Ectodermal cell (in vitro differentiated cells): Measurements from ENCODE around the gene PDLIM7.

Source experiments
- H3K27ac ChIP-seq: 2 replicates; pipeline ENCODE4 v1.7.0; 2013; ENCODE audit warnings: mild to moderate bottlenecking, low read depth, low read length; ENCODE audit not compliant: insufficient read depth, poor library complexity, severe bottlenecking
- H3K27me3 ChIP-seq: 2 replicates; pipeline ENCODE4 v1.7.0; 2013; ENCODE audit warnings: mild to moderate bottlenecking, low read length; ENCODE audit not compliant: insufficient read depth, control insufficient read depth, poor library complexity, severe bottlenecking
- H3K36me3 ChIP-seq: one replicate; pipeline ENCODE4 v1.7.0; 2013; ENCODE audit warnings: low read length; ENCODE audit not compliant: control insufficient read depth, insufficient read depth
- H3K4me1 ChIP-seq: one replicate; pipeline ENCODE4 v1.7.0; 2013; ENCODE audit warnings: low read length; ENCODE audit not compliant: control insufficient read depth, insufficient read depth
- H3K4me3 ChIP-seq: 2 replicates; pipeline ENCODE4 v1.7.0; 2013; ENCODE audit warnings: low read depth, low read length, control low read depth; ENCODE audit not compliant: insufficient read depth
- H3K9me3 ChIP-seq: 2 replicates; pipeline ENCODE4 v1.7.0; 2013; ENCODE audit warnings: mild to moderate bottlenecking, low read length, moderate library complexity; ENCODE audit not compliant: control insufficient read depth
- WGBS, 2 experiments: methylation state at CpG; one replicate each; pipeline ENCODE4 v1.1.7; 2013; ENCODE audit warnings: missing lambda C conversion rate in 2 of 2; 5-methylcytosine and 5-hydroxymethylcytosine counted together

Gene PDLIM7

GRCh38 chr5:177443144-177443983 lies 54.0 kb downstream of the PDLIM7 start:
- Histone ChIP-seq H3K4me1 (peaks cover 12% of the 10 kb centered on the region), H3K4me3 (no peak overlapping the region), H3K9me3 (no peaks in the 10 kb centered on the region), H3K27ac (no peak overlapping the region), H3K36me3 (no peaks in the 10 kb centered on the region), H3K27me3 (no peaks in the 10 kb centered on the region)
- WGBS, 2 experiments: 93 to 94% methylated on average over 15 of the region's 15 CpGs

- Histone ChIP-seq H3K27ac (no peak overlapping the region), H3K27me3 (no peaks in the 10 kb centered on the region), H3K36me3 (no peaks in the 10 kb centered on the region), H3K9me3 (no peaks in the 10 kb centered on the region), H3K4me1 (peaks cover 3% of the 10 kb centered on the region), H3K4me3 (no peak overlapping the region)
- 94% methylated on average over 20 of the region's 20 CpGs for WGBS, 2 experiments
Observed at GRCh38 chr5:177442066-177442826, 55.2 kb downstream of the PDLIM7 start.

GRCh38 chr5:177440990-177441780 lies 56.2 kb downstream of the PDLIM7 start:
- Histone ChIP-seq H3K9me3 (no peaks in the 10 kb centered on the region), H3K36me3 (no peaks in the 10 kb centered on the region), H3K4me3 (no peak overlapping the region), H3K27me3 (no peaks in the 10 kb centered on the region), H3K27ac (no peak overlapping the region), H3K4me1 (peaks cover 2% of the 10 kb centered on the region)
- WGBS, 2 experiments: 92% methylated on average over 26 of the region's 26 CpGs

GRCh38 chr5:177440211-177440989 lies 57.0 kb downstream of the PDLIM7 start:
- no peaks in the 10 kb centered on the region for H3K4me1 ChIP-seq
- no peak overlapping the region for H3K27ac ChIP-seq
- no peaks in the 10 kb centered on the region for H3K9me3 ChIP-seq
- no peak overlapping the region for H3K4me3 ChIP-seq
- H3K36me3 ChIP-seq: no peaks in the 10 kb centered on the region
- WGBS, 2 experiments: 88 to 89% methylated on average over 24 of the region's 24 CpGs
- no peaks in the 10 kb centered on the region for H3K27me3 ChIP-seq

GRCh38 chr5:177439518-177440053 lies 57.8 kb downstream of the PDLIM7 start:
- WGBS, 2 experiments: 95% methylated on average over 4 of the region's 4 CpGs
- Histone ChIP-seq H3K4me1 (no peaks in the 10 kb centered on the region), H3K9me3 (no peaks in the 10 kb centered on the region), H3K36me3 (no peaks in the 10 kb centered on the region), H3K27ac (no peak overlapping the region), H3K27me3 (no peaks in the 10 kb centered on the region), H3K4me3 (no peak overlapping the region)

GRCh38 chr5:177438468-177438867 lies 58.9 kb downstream of the PDLIM7 start:
- H3K27me3 ChIP-seq: no peaks in the 10 kb centered on the region
- H3K4me3 ChIP-seq: no peak overlapping the region
- 93 to 96% methylated on average over 10 of the region's 10 CpGs for WGBS, 2 experiments
- no peaks in the 10 kb centered on the region for H3K4me1 ChIP-seq
- H3K27ac ChIP-seq: no peak overlapping the region
- peaks cover 4% of the 10 kb centered on the region for H3K36me3 ChIP-seq
- no peaks in the 10 kb centered on the region for H3K9me3 ChIP-seq

- Histone ChIP-seq H3K9me3 (no peaks in the 10 kb centered on the region), H3K27me3 (no peaks in the 10 kb centered on the region), H3K27ac (no peak overlapping the region), H3K36me3 (peaks cover 11% of the 10 kb centered on the region), H3K4me1 (no peaks in the 10 kb centered on the region), H3K4me3 (no peak overlapping the region)
- 77 to 83% methylated on average over 4 of the region's 4 CpGs for WGBS, 2 experiments
Observed at GRCh38 chr5:177437623-177438022, 59.8 kb downstream of the PDLIM7 start.

GRCh38 chr5:177435847-177436536 lies 61.4 kb downstream of the PDLIM7 start:
- Histone ChIP-seq H3K36me3 (peaks cover 13% of the 10 kb centered on the region), H3K4me1 (no peaks in the 10 kb centered on the region), H3K27me3 (no peaks in the 10 kb centered on the region), H3K27ac (no peak overlapping the region), H3K4me3 (no peak overlapping the region), H3K9me3 (no peaks in the 10 kb centered on the region)
- 93% methylated on average over 37 of the region's 37 CpGs for whole genome bisulfite sequencing, 2 experiments
